Measurements from ENCODE around the gene TRPV5.

Gene TRPV5

GRCh38 chr7:142942746-142943145, 9.2 kb upstream of the TRPV5 start:
- Histone ChIP-seq H3K27me3 (ENCODE audit: insufficient read depth, poor library complexity, severe bottlenecking) (no peaks in the 10 kb centered on the region), H3K4me3 (ENCODE audit: severe bottlenecking) (no peak overlapping the region), H3K9me3 (ENCODE audit: severe bottlenecking) (no peaks in the 10 kb centered on the region), H3K36me3 (ENCODE audit: low read depth) (no peaks in the 10 kb centered on the region), H3K4me1 (ENCODE audit: insufficient read depth, poor library complexity, severe bottlenecking) (no peaks in the 10 kb centered on the region), H3K27ac (ENCODE audit: poor library complexity, severe bottlenecking) (no peak overlapping the region)
- no peak for ATAC-seq (ENCODE audit: low read depth)
- no peak for TF ChIP-seq CTCF (IDR thresholded peaks at IDR 0.05; ENCODE audit: poor library complexity, severe bottlenecking)
- no peak for DNase-seq (ENCODE audit: low spot score)

GRCh38 chr7:142941541-142941940, 8.0 kb upstream of the TRPV5 start:
- H3K27me3 ChIP-seq (ENCODE audit: insufficient read depth, poor library complexity, severe bottlenecking), result no peaks in the 10 kb centered on the region
- DNase-seq (ENCODE audit: low spot score), result no peak
- no peak overlapping the region for H3K27ac ChIP-seq (ENCODE audit: poor library complexity, severe bottlenecking)
- H3K36me3 ChIP-seq (ENCODE audit: low read depth), result no peaks in the 10 kb centered on the region
- H3K4me3 ChIP-seq (ENCODE audit: severe bottlenecking), result no peak overlapping the region
- no peak for TF ChIP-seq CTCF (IDR thresholded peaks at IDR 0.05; ENCODE audit: poor library complexity, severe bottlenecking)
- no peaks in the 10 kb centered on the region for H3K4me1 ChIP-seq (ENCODE audit: insufficient read depth, poor library complexity, severe bottlenecking)
- H3K9me3 ChIP-seq (ENCODE audit: severe bottlenecking), result no peaks in the 10 kb centered on the region
- ATAC-seq (ENCODE audit: low read depth), result no peak

GRCh38 chr7:142940966-142941535, 7.5 kb upstream of the TRPV5 start:
- Histone ChIP-seq H3K36me3 (ENCODE audit: low read depth) (no peaks in the 10 kb centered on the region), H3K27ac (ENCODE audit: poor library complexity, severe bottlenecking) (no peak overlapping the region), H3K4me1 (ENCODE audit: insufficient read depth, poor library complexity, severe bottlenecking) (no peaks in the 10 kb centered on the region), H3K4me3 (ENCODE audit: severe bottlenecking) (no peak overlapping the region), H3K9me3 (ENCODE audit: severe bottlenecking) (no peaks in the 10 kb centered on the region), H3K27me3 (ENCODE audit: insufficient read depth, poor library complexity, severe bottlenecking) (no peaks in the 10 kb centered on the region)
- no peak for TF ChIP-seq CTCF (IDR thresholded peaks at IDR 0.05; ENCODE audit: poor library complexity, severe bottlenecking)
- DNase-seq (ENCODE audit: low spot score) (no peak), ATAC-seq (ENCODE audit: low read depth) (no peak)

GRCh38 chr7:142939226-142939910, 5.8 kb upstream of the TRPV5 start, which contains the start of gene LLCFC1:
Gene LLCFC1 (plus strand): TSS chr7:142939484. CDS start chr7:142939622, 138 bp downstream.
- Histone ChIP-seq H3K9me3 (ENCODE audit: severe bottlenecking) (no peaks in the 10 kb centered on the region), H3K4me3 (ENCODE audit: severe bottlenecking) (no peak within 1 kb of the TSS), H3K4me1 (ENCODE audit: insufficient read depth, poor library complexity, severe bottlenecking) (no peaks in the 10 kb centered on the region), H3K27ac (ENCODE audit: poor library complexity, severe bottlenecking) (no peak within 1 kb of the TSS), H3K36me3 (ENCODE audit: low read depth) (no peaks in the 10 kb centered on the region), H3K27me3 (ENCODE audit: insufficient read depth, poor library complexity, severe bottlenecking) (no peaks in the 10 kb centered on the region)
- ATAC-seq (ENCODE audit: low read depth) (no peak), DNase-seq (ENCODE audit: low spot score) (no peak)
- TF ChIP-seq CTCF (IDR thresholded peaks at IDR 0.05; ENCODE audit: poor library complexity, severe bottlenecking), result no peak

GRCh38 chr7:142938611-142939010, 5.1 kb upstream of the TRPV5 start:
- H3K4me1 ChIP-seq (ENCODE audit: insufficient read depth, poor library complexity, severe bottlenecking), result no peaks in the 10 kb centered on the region
- no peaks in the 10 kb centered on the region for H3K36me3 ChIP-seq (ENCODE audit: low read depth)
- ATAC-seq (ENCODE audit: low read depth) (no peak), DNase-seq (ENCODE audit: low spot score) (no peak)
- no peak overlapping the region for H3K27ac ChIP-seq (ENCODE audit: poor library complexity, severe bottlenecking)
- no peak for TF ChIP-seq CTCF (IDR thresholded peaks at IDR 0.05; ENCODE audit: poor library complexity, severe bottlenecking)
- no peaks in the 10 kb centered on the region for H3K27me3 ChIP-seq (ENCODE audit: insufficient read depth, poor library complexity, severe bottlenecking)
- no peaks in the 10 kb centered on the region for H3K9me3 ChIP-seq (ENCODE audit: severe bottlenecking)
- no peak overlapping the region for H3K4me3 ChIP-seq (ENCODE audit: severe bottlenecking)

All from RWPE2 (cell line).